ENCODE results near the gene SLC39A5.

SLC39A5 gene

GRCh38 chr12:56219840-56220239 lies 10.0 kb upstream of the SLC39A5 start:
- DNase-seq = no peak

DNA sequence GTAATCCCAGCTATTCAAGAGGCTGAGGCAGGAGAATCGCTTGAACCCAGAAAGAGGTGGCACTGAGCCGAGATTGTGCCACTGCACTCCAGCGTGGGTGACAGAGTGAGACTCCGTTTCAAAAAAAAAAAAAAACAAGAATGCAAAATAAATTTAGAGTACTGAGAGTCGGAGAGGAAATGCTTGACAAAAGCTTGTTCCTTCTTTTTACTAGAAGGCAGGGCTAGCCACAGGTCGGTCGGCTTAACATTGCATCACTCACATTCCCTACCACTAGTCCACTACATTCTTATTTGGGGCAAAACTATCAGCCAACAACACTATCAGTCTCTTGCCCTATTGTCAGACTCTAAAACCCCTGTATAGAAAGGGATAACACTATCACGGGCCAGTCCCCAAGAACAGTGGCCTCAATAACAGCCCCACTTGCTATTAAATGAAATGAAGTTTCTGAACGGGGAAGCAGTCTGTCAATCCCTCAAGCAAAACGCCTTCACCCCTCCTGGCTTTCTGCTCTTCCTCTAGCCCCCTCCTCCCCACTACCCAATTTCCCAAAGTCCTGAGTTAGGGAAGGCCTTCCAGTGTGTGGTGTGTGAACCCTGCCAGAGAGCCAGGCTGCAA lies 9.1 kb upstream of the SLC39A5 start:
- DNase-seq = no peak

GRCh38 chr12:56221232-56221756 lies 8.6 kb upstream of the SLC39A5 start:
- DNase-seq = no peak

DNA sequence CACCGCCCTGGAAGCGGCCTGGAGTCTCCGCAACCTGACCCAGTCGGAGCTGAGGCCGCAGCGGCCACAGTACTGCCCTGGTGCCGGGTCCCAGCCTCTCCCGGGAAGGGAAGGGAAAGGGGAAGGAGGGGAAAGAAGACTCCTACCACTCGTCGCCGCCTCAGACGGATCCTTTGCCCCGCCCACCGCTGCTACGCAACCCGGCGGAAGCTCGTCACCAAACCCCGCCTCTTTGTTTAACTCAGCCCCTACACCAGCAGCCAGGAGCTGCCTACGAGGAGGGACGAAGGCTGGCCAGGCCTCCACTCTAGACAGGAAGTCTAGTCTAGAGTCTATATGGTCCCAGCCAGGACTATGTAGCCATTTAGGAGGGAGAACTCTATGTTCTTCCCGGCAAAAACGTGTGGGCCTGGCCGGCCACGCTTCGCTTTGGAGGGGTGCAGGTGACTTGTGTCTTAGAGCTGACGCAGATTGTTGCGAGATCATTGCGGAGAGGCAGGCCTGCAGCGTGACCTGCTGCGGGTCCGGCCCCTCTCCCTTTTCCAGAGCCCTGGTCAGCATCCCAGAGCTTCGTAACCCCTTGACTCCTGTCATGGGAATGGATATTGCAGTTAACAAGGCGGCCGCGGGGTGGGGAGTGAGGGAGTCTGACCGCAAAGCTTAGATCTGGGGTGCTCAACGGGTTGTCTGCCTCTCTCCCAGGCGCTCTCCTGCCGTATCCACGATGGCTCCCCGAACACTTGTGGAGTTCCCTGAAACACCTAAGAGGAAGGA lies 7.9 kb upstream of the SLC39A5 start, which contains the start of gene RNF41:
RNF41 (minus strand) TSS at position 166 of the 774 bp plus-strand sequence. CDS start 7,875 bp downstream, outside the sequence.
- peak; percentile 91 for DNase-seq

- no peak for DNase-seq
These were observed 7.3 kb upstream of the SLC39A5 start for GRCh38 chr12:56222531-56222895.

GRCh38 chr12:56223571-56224101 lies 6.2 kb upstream of the SLC39A5 start:
- no peak for DNase-seq

GRCh38 chr12:56224102-56224701 lies 5.6 kb upstream of the SLC39A5 start, which contains the start of gene NABP2:
TSS of gene NABP2 (plus strand) at chr12:56224342. CDS start at chr12:56224857, 515 bp downstream.
- peak; percentile 91 for DNase-seq

DNA sequence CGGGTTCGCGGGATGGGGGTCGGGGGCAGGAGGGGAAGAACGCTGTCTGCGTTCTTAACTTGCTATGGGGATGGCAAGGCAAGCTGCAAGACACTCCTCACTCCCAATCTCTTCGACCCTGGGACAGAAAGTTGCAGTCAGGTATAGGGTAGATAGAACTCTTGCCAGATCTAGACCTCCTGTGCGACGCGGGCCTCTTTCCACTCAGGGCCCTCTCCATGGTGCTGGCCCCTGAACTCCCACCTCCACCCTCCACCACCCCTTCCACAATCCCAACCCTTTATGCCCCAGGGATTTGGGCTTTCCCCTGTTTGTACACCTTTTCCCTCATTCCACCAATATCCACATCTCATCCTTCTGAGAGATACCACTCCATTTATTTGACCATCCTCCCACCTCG lies 4.9 kb upstream of the SLC39A5 start:
- no peak for DNase-seq

DNA sequence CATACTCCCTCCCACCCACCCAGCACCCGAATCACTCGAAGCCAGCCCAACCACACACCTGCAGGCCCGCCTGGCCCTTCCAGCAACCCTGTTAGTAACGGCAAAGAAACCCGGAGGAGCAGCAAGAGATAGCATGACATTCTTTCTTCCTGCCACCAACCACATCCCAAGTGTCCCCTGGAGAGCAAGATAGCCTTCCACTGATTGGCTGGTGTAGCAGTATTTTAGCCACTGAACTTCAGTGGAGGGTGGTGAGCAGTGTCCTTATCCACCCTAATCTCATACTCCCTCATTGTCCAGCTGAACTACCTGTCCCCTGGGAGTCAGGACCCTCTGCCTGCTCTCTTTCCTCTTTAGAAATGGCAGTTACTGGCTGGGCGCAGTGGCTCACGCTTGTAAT lies 769 bp upstream of the SLC39A5 start:
- DNase-seq = no peak

DNA sequence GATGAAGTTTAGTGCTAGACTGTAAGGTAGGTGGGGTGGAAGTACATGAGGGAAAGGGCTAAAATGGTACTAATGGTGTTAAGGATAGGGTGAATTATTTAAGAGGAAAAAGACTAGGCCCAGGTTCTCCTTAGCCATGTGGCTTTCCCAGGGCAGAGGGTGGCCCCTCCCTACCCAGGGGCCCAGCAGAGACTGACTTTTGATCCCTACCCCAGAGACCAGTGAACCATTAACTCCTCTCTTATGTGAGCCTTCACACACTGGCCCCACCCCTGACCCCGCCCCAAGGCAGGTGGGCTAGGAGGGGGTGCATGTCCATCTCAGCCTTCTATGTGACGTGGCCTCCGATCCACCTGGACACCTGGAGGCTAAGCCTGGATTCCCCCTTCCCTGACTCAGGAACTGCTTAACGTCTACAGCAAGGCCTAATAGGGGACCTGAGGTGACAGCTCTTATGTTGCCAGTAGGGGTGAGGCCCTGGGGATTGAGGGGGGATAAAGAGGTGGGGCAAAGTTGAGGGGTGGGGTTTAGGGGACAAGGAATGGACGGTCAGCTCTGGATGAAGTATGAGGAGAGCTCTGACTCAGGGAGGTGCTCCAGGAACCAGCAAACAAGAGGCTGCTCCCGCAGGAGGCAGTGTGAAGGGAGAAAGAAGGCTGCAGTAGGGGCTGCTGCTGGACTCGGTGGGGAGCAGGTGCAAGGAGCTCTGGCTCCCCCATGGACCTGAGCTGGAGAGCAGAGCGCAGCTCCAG lies 757 bp downstream of the SLC39A5 start:
- DNase-seq = no peak

DNA sequence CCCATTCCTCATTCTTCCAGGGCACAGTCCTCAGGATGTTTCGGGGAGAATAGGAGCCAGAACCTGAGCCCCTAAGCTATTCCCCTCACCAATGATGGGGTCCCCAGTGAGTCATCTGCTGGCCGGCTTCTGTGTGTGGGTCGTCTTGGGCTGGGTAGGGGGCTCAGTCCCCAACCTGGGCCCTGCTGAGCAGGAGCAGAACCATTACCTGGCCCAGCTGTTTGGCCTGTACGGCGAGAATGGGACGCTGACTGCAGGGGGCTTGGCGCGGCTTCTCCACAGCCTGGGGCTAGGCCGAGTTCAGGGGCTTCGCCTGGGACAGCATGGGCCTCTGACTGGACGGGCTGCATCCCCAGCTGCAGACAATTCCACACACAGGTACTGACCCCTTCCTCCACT lies 1.3 kb downstream of the SLC39A5 start:
- no peak for DNase-seq

- DNase-seq = no peak
These were observed 5.0 kb downstream of the SLC39A5 start for GRCh38 chr12:56234746-56235436.

- no peak for DNase-seq
These were observed 6.2 kb downstream of the SLC39A5 start for GRCh38 chr12:56236091-56236490.

- DNase-seq = no peak
These were observed 7.1 kb downstream of the SLC39A5 start for GRCh38 chr12:56236985-56237384.

- no peak for DNase-seq
These were observed 7.7 kb downstream of the SLC39A5 start for GRCh38 chr12:56237552-56237951.

DNA sequence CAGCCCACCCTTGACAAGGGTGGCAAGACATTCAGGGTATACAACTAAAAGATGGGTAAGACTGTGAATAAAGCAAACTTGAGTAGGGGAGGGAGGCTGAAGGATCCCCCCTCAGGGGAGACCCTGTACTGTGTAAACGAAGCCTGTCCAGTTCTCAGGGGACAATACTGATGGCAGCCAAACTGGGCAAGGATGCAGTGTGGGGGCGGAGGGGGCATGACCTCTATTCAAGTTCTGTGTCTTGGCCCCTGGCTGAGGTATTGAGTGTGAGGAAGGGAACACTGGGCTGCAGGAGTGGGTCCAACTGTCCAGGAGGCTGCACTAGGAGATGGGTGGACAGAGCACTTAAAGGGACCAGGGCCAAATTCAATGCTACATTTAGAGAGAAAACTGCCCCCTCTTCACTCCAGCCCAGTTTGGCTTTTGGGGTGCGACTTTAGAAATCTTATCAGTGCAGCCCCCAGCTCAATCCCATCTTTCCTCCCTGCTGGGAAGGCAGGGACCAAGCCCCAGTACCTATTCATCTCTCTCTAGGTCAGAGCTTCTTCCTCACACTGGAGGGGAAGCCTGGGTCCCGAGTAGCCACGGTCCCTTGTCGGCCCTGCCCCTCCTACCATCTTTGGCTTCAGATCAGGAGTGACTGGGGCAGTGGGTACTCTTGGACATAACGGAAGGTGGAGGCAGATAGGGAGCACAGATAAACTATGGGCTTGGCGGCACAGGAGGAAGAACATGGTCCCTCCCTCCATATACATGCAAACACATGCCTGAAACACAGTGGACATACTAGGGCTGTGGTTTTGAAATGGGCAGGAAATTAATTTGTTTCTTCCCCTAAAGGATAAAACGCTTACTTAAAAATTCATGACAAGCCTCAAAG lies 11.8 kb downstream of the SLC39A5 start:
- no peak for DNase-seq

- DNase-seq = no peak
These were observed 13.1 kb downstream of the SLC39A5 start for GRCh38 chr12:56242986-56243385.

GRCh38 chr12:56243731-56244181 lies 13.9 kb downstream of the SLC39A5 start:
- no peak for DNase-seq

GRCh38 chr12:56244494-56244893 lies 14.6 kb downstream of the SLC39A5 start:
- no peak for DNase-seq

DNA sequence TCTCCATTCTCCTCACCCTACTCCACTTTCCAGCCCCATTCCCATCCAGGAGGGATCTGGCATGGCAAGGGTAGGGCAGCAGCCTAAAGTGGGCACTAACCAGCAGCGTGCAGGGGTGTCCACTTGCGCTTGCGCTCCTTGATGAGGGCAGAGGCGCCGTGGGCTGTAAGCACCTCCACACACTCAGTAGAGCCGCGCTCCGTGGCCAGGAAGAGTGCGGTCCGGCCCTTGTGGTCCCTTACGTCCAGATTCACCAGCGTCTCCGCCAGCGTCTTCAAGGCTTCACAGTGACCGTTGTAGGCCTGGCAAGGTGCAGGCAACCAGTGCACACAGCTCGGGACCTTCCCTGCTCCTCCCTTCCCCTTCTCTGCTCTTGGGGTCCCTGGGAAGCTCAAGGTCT lies 18.1 kb downstream of the SLC39A5 start:
- no peak for DNase-seq

- DNase-seq = no peak
These were observed 18.9 kb downstream of the SLC39A5 start for GRCh38 chr12:56248711-56249110.

Measured in activated CD4-positive, CD25-positive, alpha-beta regulatory T cell treated with anti-CD3 and anti-CD28 coated beads, Interleukin-2, amount 50 U/mL, for 72 hours (primary cell).